Dermis microvascular lymphatic vessel endothelial cell (primary cell): ENCODE data around the gene VCAM1. TPM values are rescaled to one million over a fixed set of nuclear protein-coding genes. Genes with fewer than 3 reads are reported as not detected.
"Not testable (repeated sequence)": the region's sequence is repeated elsewhere in the genome, so short reads cannot be mapped to it uniquely, and the experiment has no call there.

Experiments used
- DNase-seq, 2 donors: peaks; one replicate each; pipeline versions ENCODE4 v3.0.0 to v3.0.0-alpha.2; 2010; ENCODE audit warnings: low read depth in 2 of 2
- total RNA-seq: library from RNA; depleted of rRNA; stranded (reverse); fragments of >200 nt; gene quantifications from 2 replicates; pipeline ENCODE4 v1.2.1, GENCODE V29; 2014

VCAM1 gene
- total RNA-seq, 1 donor from 2014 or later: 0.90 TPM

- no peak for DNase-seq
Observed at GRCh38 chr1:100773444-100773843, 53.9 kb downstream of the VCAM1 start.

- no peak for DNase-seq
Observed at GRCh38 chr1:100774370-100774769, 54.8 kb downstream of the VCAM1 start.

- DNase-seq: no peak
Observed at GRCh38 chr1:100775483-100775882, 55.9 kb downstream of the VCAM1 start.

- no peak for DNase-seq
Observed at GRCh38 chr1:100778748-100779147, 59.2 kb downstream of the VCAM1 start.

GRCh38 chr1:100780814-100781213, 61.3 kb downstream of the VCAM1 start:
- DNase-seq: no peak

- not testable (repeated sequence) for DNase-seq
Observed at GRCh38 chr1:100781728-100782127, 62.2 kb downstream of the VCAM1 start.

GRCh38 chr1:100782473-100783039, 63.0 kb downstream of the VCAM1 start:
- DNase-seq: no peak

GRCh38 chr1:100785470-100786052, 66.0 kb downstream of the VCAM1 start:
- DNase-seq: no peak

GRCh38 chr1:100786870-100787269, 67.3 kb downstream of the VCAM1 start:
- no peak for DNase-seq

Other genes starting within 250 kb of the VCAM1 start
- gene GPR88, start 181.6 kb upstream of the VCAM1 start, total RNA-seq: not detected in 2 replicates
- 11.2 and 13.9 TPM in 2 replicates for gene EXTL2, start 175.1 kb downstream of the VCAM1 start, total RNA-seq
- gene SLC30A7, start 176.3 kb downstream of the VCAM1 start, total RNA-seq: 27.5 and 35.8 TPM in 2 replicates